ENCODE results near the gene GPRIN2.
"Not testable (repeated sequence)": the region's sequence is repeated elsewhere in the genome, so short reads cannot be mapped to it uniquely, and the experiment has no call there.

- TF ChIP-seq POLR2A (IDR thresholded peaks at IDR 0.05; ENCODE audit: low read depth, low read length); POLR2AphosphoS5 (IDR thresholded peaks at IDR 0.05; ENCODE audit: low read depth, low read length); TAF1 (IDR thresholded peaks at IDR 0.05; ENCODE audit: borderline replicate concordance, low read depth, low read length): not testable (repeated sequence)
Observed at GRCh38 chr10:46512002-46512401, 44.5 kb downstream of the GPRIN2 start.
